NCI-H748 treated with DMSO at 0.1 percent for 48 hours (cell line): ENCODE results near the gene ACD.

Source experiments
- DNase-seq: peaks from one replicate; lab custom pipeline; 2025; lab: John Stamatoyannopoulos, UW

The ACD gene

GRCh38 chr16:67661886-67662652 lies 2.0 kb upstream of the ACD start:
- DNase-seq: no peak

DNA sequence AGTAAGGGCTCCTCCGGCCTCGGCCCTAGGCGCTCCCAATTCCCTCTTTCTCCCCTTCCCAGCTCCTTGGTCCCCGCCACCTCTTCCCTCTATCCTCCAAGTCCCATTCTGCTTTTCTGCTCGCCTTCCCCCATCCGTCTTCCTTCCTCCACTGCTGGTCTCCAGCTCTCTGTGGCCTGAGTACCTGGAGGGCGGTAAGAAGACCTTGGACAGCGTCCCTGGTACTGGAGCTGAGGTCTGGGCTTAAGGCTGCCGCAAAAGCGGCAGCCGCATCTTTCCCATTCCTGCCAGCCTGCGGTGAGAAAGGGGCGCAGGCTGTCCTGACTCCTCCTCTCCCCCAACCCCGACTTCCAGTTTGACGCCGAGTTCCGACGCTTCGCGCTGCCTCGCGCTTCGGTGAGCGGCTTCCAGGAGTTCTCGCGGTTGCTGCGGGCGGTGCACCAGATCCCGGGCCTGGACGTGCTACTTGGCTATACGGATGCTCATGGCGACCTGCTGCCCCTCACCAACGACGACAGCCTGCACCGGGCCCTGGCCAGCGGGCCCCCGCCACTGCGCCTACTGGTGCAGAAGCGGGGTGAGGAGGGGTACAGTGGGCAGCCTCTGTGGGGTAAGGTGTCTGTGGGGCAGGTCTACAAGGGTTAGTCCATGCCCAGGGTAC lies 1.2 kb upstream of the ACD start:
- no peak for DNase-seq

DNA sequence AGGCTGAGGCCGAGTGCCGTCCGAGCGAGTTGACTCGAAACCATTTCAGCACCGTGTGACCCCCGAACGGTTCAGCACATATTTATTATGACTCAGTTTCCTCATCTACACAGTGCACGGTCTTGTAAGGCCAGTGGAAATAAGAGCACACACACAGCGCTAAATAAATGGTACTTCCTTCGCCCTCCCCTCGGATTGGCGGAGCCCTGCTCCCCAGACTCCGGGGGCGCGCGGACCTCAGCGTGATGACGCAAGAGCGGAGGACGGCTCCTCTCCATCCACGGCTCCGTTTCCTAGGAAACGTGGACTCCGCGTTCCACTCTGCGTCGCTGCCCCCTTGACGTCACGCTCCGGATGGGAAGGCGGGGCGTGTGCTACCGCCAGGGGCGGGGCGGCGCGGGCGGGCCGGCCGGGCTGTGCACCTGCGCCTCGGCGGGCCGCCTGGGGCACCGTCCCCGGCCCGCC lies 536 bp upstream of the ACD start, which contains the start of gene PARD6A:
TSS of gene PARD6A (plus strand) at position 397 of the 465 bp plus-strand sequence. CDS start 79 bp downstream, outside the sequence.
- DNase-seq: peak; percentile 74

- DNase-seq: no peak
Measured at GRCh38 chr16:67658849-67659674, 998 bp downstream of the ACD start.

DNA sequence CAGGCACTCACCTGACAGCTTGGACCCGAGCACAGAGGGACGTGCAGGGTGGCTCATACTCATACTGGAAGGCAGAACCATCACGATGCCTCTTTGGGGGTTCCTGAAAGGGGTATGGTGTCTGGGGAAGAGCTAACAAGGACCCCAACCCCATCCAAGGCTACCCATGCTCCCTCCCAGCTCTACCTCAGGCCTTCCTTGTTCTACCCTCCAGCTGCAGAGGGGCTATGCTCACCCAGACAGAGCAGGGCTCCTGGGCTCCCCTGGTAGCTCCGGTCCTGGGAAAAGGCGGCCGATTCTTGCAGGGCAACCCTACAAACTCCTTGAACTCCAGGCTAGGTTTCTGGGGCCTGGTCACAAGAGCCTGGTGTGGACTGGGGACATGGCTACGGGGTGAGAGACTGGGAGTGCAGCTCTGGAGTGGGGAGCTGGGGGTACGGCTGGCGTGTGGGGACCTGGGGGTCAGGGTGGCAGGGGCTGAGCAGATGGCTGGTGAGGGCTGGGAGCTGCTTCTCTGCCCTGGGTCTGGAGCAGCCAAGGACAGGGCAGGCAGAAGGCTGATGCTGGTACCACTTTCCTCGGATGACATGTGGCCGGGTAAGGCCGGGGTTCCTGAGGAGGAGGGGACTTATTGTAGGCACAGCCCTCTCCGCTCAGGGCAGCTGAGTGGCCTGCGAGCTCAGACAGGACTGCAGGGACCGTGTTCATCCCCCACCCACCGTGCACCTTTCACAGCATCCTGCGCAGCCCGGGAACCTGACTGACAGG lies 2.1 kb downstream of the ACD start:
- no peak for DNase-seq

DNA sequence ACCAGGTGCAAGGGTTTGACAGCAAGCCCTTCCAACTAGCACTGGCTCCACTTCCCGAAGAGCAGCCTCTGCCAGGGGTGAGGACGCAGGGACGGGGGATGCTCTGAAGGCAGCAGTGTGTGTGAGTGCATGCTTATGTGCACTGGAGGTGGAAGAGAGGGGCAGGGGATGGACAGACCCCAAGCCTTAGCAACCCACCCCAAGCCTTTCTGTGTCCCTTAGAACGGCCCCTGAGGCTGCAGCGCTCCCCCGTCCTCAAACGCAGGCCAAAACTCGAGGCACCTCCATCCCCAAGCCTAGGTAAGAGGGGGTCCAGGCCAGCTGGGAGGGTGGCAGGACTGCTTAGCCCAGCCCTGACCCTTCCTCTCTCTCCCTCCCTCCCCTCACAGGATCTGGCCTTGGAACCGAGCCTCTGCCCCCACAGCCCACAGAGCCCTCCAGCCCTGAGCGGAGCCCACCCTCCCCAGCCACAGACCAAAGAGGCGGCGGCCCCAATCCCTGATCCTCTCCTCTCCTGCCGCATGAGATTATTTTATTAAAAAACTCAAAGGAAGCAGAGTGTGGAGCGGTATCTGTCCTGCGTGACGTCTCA lies 2.9 kb downstream of the ACD start:
- no peak for DNase-seq

DNA sequence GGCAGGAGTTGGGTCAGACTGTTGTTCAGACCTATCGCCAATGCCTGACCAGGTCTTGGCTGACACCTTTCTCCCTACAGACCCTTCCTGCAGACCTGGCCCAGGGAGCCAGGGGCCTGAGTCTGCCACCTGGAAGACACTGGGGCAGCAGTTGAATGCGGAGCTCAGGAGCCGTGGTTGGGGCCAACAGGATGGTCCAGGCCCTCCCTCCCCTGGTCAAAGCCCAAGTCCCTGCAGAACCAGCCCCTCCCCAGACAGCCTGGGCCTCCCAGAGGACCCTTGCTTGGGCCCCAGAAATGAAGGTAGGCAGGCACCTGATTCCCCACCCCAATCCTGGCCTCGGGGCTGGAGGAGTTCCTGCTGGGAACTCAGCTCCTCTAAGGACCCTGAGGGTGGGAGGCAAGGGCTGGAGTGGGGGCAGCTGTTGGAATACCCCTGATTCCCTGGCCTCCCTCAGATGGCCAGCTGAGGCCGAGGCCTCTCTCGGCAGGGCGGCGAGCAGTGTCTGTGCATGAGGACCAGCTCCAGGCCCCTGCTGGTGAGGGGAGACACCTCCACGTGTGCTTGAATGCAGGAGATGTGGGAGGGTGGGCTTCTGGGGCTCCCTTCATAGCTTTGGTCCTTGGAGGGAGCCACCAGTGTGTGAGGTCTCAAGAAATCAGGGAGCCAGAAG lies 3.6 kb downstream of the ACD start:
- DNase-seq: no peak

DNA sequence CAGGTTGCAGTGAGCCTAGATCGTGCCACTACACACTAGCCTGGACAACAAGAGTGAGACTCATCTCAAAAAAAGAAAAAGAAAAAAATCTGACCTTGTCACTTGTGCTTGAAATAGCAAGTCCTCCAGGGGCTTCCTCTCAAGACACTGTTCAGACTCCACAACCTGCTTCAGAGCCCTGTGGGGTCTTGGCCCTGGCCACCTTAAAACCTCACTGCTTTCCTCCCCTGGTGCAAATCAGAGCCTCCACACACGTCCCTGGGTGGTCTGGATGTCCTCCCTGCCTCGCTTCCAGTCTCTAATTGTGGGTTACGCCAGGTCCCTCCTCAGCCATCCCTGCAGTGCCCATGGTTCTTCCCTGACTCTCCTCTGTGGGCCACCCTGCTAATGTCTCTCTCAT lies 4.7 kb downstream of the ACD start:
- no peak for DNase-seq

GRCh38 chr16:67654403-67654911 lies 5.6 kb downstream of the ACD start:
- DNase-seq: no peak

GRCh38 chr16:67653789-67654402 lies 6.2 kb downstream of the ACD start:
- no peak for DNase-seq

DNA sequence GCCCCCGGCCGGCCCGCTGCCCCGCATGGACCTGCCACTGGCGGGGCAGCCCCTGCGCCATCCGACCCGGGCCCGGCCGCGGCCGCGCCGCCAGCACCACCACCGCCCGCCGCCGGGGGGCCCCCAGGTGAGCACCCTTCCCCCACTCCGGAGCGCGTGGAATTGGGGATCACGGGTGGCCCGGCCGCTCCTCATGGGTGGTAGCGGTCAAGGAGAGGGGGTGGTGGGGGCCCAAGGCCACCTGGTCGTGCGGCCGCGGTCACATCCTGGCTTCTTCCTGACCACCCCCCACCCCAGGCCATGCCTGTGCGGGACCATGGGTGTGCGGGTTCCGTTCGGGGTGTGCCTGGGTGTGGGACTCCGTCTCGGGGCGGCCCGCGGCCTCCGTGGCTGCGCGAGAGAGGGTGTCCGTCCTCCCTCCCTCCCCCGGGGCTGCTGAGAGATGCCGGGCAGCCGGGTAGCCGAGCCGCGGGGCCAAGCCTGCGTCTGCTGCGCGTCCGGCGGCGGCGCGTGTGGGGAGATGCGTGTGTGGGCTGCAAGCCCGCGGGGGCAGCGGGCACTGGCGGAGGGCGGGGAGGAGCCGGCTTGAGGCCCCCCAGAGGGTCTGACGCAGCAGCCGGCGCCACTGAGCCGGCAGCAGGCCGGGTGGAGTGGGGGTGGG lies 6.8 kb downstream of the ACD start:
- DNase-seq: no peak

DNA sequence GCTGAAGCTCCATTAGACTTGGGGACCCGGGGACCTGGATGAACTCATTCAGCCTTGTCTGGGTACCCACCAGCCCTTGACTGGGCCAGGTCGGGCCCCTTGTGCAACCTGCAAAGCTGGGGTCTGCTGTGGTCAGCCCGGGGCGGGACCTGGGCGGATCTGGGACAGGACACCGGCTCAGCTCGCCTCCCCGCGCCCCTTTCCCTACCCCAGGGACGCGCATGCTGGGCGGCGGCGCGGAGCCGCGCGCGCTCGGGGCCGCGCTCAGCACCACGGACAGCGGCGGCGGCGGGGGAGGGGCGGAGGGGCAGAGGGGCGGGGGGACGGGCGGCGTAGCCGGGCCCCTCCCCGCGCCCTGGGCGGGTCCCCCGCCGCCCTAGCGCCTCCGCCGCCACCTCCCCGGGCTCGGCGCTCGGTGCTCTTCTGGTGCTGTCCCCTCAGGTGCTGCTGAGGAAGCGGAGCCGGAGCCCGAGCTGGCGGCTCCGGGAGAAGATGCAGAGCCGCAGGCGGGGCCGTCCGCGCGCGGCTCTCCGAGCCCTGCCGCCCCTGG lies 7.4 kb downstream of the ACD start:
- DNase-seq: no peak

- DNase-seq: no peak
Measured at GRCh38 chr16:67651847-67652246, 8.2 kb downstream of the ACD start.

DNA sequence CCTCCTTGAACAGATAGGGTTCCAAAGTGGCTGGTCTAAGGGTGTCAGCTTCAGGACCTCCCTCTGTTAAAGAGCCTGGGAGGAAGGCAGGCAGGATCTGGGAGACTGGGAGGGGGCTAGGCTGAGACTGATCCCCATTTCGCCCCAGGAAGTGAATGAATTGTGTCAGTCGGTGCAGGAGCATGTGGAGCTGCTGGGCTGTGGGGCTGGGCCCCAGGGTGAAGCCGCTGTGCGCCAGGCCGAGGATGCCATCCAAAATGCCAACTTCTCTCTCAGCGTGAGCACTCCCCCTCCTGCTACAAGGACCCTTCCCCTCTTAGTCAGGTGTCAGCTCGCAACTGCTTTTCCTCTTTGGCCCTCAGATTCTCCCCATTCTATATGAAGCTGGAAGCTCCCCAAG lies 9.0 kb downstream of the ACD start:
- no peak for DNase-seq

GRCh38 chr16:67650023-67650422 lies 10.0 kb downstream of the ACD start:
- DNase-seq: no peak

- no peak for DNase-seq
Measured at GRCh38 chr16:67649494-67649931, 10.5 kb downstream of the ACD start.

GRCh38 chr16:67648764-67649407 lies 11.2 kb downstream of the ACD start:
- DNase-seq: no peak

- no peak for DNase-seq
Measured at GRCh38 chr16:67648088-67648763, 11.8 kb downstream of the ACD start.
